ENCODE data around the gene VSTM2B. TPM values are rescaled to one million over a fixed set of nuclear protein-coding genes. Genes with fewer than 3 reads are reported as not detected.

Gene VSTM2B
- total and polyA plus RNA-seq, 2 of the 13 experiments (the other 11 are each of a cell fraction or from before 2014, with no cell fraction given), result not detected

- peaks cover 0 to 13% of the 10 kb centered on the region in 2 experiments; a peak in 3 of 5 replicates for H3K27me3 ChIP-seq (ENCODE audit: control insufficient read depth in 1 of 2, insufficient read depth in 2 of 2, low read length in 2 of 2)
- no peak overlapping the region for H3K4me3 ChIP-seq (replicated peaks in 1 of 3; ENCODE audit: insufficient read depth in 1 of 3, low read depth in 2 of 3, low read length in 3 of 3)
- no peak overlapping the region for H3K27ac ChIP-seq (ENCODE audit: extremely low read length, insufficient read depth, low read length)
- no TSS peak for BruUV-seq (replicated peaks)
- no peaks in the 10 kb centered on the region for H3K4me1 ChIP-seq (ENCODE audit: insufficient read depth, low read length)
- WGBS (ENCODE audit: low lambda C conversion rate), result no CpG with 5 or more reads among the region's 9 CpGs
- CTCF ChIA-PET (ENCODE audit: low intra/inter-chr PET ratio, low total read pairs), result no interaction called here
- no peak overlapping the region for H3K4me2 ChIP-seq (ENCODE audit: low read depth, low read length)
- H4K20me1 ChIP-seq (ENCODE audit: insufficient read depth, low read length), result no peaks in the 10 kb centered on the region
- intact Hi-C loops (cut with micrococcal nuclease; ENCODE audit: unreplicated experiment), result no loop called here
- no peaks in the 10 kb centered on the region for H3K9me3 ChIP-seq (ENCODE audit: low read length)
- in situ Hi-C loops (cut with HindIII; ENCODE audit: extremely low pct_ligation_motif_present, low pct_unique_long_range_greater_than_20kb), result no loop called here
- H3K36me3 ChIP-seq (replicated peaks in 1 of 2; ENCODE audit: control insufficient read depth in 1 of 2, insufficient read depth in 2 of 2, low read length in 2 of 2), result no peaks in the 10 kb centered on the region
- no peaks in the 10 kb centered on the region for H3K79me2 ChIP-seq (ENCODE audit: insufficient read depth, low read length)
- POLR2A ChIA-PET, result no interaction called here
- DNase-seq (ENCODE audit: low spot score) (no peak), FAIRE-seq (no peak), ATAC-seq (no peak)
- no peak overlapping the region for H2AFZ ChIP-seq (ENCODE audit: low read length)
- no peak for TF ChIP-seq KLF12 (CRISPR knock-in tag; IDR thresholded peaks at IDR 0.05; ENCODE audit: borderline replicate concordance)
- no peak overlapping the region for H3K9ac ChIP-seq (ENCODE audit: insufficient read depth, low read depth, low read length)
Measured at GRCh38 chr19:29516358-29516725, 9.5 kb upstream of the VSTM2B start.

DNA sequence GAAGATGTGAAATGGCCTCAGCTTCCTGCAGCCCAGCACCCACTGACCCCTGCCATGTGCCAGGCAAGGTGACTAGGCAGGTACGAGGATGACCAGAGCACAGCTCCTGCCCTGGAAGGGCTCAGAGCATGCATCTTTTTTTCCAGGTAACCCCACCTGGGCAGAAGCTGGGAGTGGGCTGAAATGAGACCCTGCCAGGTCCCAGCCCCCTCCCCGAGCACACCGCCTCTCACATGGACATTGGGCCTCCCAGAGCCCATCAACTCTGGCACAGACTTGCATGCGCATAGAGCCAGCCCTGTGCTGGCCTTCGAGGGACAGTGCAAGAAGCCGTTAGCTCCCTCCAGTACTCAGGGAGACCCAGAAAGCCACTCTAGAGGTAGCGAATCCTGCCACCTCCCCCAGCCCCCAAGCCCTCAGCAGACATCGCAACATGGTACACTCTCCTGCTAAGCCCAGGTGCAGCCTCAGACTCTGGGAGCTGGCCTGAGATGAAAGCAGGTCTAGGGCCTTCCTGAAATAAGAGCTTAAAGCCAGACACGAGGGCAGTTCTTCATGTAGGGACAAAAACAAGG is 8.9 kb upstream of the VSTM2B start:
- Histone ChIP-seq H3K9me3 (ENCODE audit: low read length) (no peaks in the 10 kb centered on the region), H3K9ac (ENCODE audit: insufficient read depth, low read depth, low read length) (no peak overlapping the region), H3K27me3 (ENCODE audit: control insufficient read depth in 1 of 2, insufficient read depth in 2 of 2, low read length in 2 of 2) (peaks cover 0 to 17% of the 10 kb centered on the region in 2 experiments; a peak in 4 of 5 replicates), H3K4me3 (replicated peaks in 1 of 3; ENCODE audit: insufficient read depth in 1 of 3, low read depth in 2 of 3, low read length in 3 of 3) (no peak overlapping the region), H3K27ac (ENCODE audit: extremely low read length, insufficient read depth, low read length) (no peak overlapping the region), H3K4me1 (ENCODE audit: insufficient read depth, low read length) (no peaks in the 10 kb centered on the region), H3K36me3 (replicated peaks in 1 of 2; ENCODE audit: control insufficient read depth in 1 of 2, insufficient read depth in 2 of 2, low read length in 2 of 2) (no peaks in the 10 kb centered on the region), H4K20me1 (ENCODE audit: insufficient read depth, low read length) (no peaks in the 10 kb centered on the region), H3K79me2 (ENCODE audit: insufficient read depth, low read length) (no peaks in the 10 kb centered on the region), H3K4me2 (ENCODE audit: low read depth, low read length) (no peak overlapping the region), H2AFZ (ENCODE audit: low read length) (no peak overlapping the region)
- WGBS (ENCODE audit: low lambda C conversion rate), result 0% methylated on average over 3 of the region's 9 CpGs
- ChIA-PET CTCF (ENCODE audit: low intra/inter-chr PET ratio, low total read pairs) (no interaction called here), POLR2A (no interaction called here)
- DNase-seq (ENCODE audit: low spot score) (no peak), ATAC-seq (no peak), FAIRE-seq (no peak)
- intact Hi-C loops (cut with micrococcal nuclease; ENCODE audit: unreplicated experiment) (no loop called here), in situ Hi-C loops (cut with HindIII; ENCODE audit: extremely low pct_ligation_motif_present, low pct_unique_long_range_greater_than_20kb) (no loop called here)
- no TSS peak for BruUV-seq (replicated peaks)
- TF ChIP-seq ZFX (CRISPR knock-in tag; IDR thresholded peaks at IDR 0.05; ENCODE audit: low read depth) (no peak), MYNN (CRISPR knock-in tag; IDR thresholded peaks at IDR 0.05; ENCODE audit: low read depth) (no peak), CBX2 (IDR thresholded peaks at IDR 0.05; ENCODE audit: low read depth, low read length) (no peak), CBX2 (CRISPR knock-in tag; IDR thresholded peaks at IDR 0.05; ENCODE audit: low read depth) (no peak), DNMT1 (CRISPR knock-in tag; IDR thresholded peaks at IDR 0.05) (no peak), ZNF3 (CRISPR knock-in tag; IDR thresholded peaks at IDR 0.05) (no peak), CC2D1A (CRISPR knock-in tag; IDR thresholded peaks at IDR 0.05) (no peak)
